Osteoblast (primary cell): ENCODE measurements around the gene DCAF8. TPM values are rescaled to one million over a fixed set of nuclear protein-coding genes. Genes with fewer than 3 reads are reported as not detected.

ENCODE experiments used
- DNase-seq: peaks from one replicate; pipeline ENCODE4 v3.0.0; 2011; ENCODE audit warnings: low spot score, mixed read lengths; ENCODE audit not compliant: insufficient read length; ENCODE audit errors: missing footprints
- H2AFZ ChIP-seq: 2 replicates; pipeline ENCODE4 v1.6.0; 2011; ENCODE audit warnings: mild to moderate bottlenecking, low read length
- H3K27ac ChIP-seq: 2 replicates; pipeline ENCODE4 v1.5.1; 2011; ENCODE audit warnings: mild to moderate bottlenecking, low read depth, low read length, moderate library complexity
- H3K27me3 ChIP-seq: 2 replicates; pipeline ENCODE4 v1.6.0; 2012; ENCODE audit warnings: mild to moderate bottlenecking, control low read depth, inconsistent platforms, low read length, moderate library complexity; ENCODE audit not compliant: insufficient read depth
- H3K36me3 ChIP-seq: 2 replicates; pipeline ENCODE4 v1.5.1; 2011; ENCODE audit warnings: mild to moderate bottlenecking, low read length, control low read depth, moderate library complexity; ENCODE audit not compliant: insufficient read depth
- H3K4me1 ChIP-seq: 2 replicates; pipeline ENCODE4 v1.5.1; 2011; ENCODE audit warnings: mild to moderate bottlenecking, low read length, control low read depth, moderate library complexity; ENCODE audit not compliant: insufficient read depth
- H3K4me2 ChIP-seq: 2 replicates; pipeline ENCODE4 v1.6.0; 2011; ENCODE audit warnings: mild to moderate bottlenecking, low read length; ENCODE audit not compliant: insufficient read depth
- H3K4me3 ChIP-seq: fragments of 200-600 bp; sonication (generic); 3 replicates; pipeline ENCODE4 v1.5.1; 2012; ENCODE audit warnings: mild to moderate bottlenecking, low read length, inconsistent platforms; ENCODE audit not compliant: insufficient read depth
- H3K79me2 ChIP-seq: 2 replicates; pipeline ENCODE4 v1.6.0; 2012; ENCODE audit warnings: mild to moderate bottlenecking, low read length, control low read depth, inconsistent platforms; ENCODE audit not compliant: insufficient read depth
- H3K9me3 ChIP-seq: 2 replicates; pipeline ENCODE4 v1.5.1; 2011; ENCODE audit warnings: low read depth, low read length, control low read depth
- H4K20me1 ChIP-seq: 2 replicates; pipeline ENCODE4 v1.6.0; 2012; ENCODE audit warnings: mild to moderate bottlenecking, low read length, control low read depth; ENCODE audit not compliant: insufficient read depth
- CTCF ChIP-seq: IDR thresholded peaks from 2 replicates; pipeline ENCODE4 v1.5.1; 2011; ENCODE audit warnings: mild to moderate bottlenecking, low read depth, low read length, moderate library complexity; ENCODE audit errors: extremely low read depth
- total RNA-seq: library from RNA; depleted of rRNA; stranded (reverse); fragments of >200 nt; gene quantifications from 2 replicates; pipeline ENCODE4 v1.2.3, GENCODE V29; 2012

DCAF8 gene
- total RNA-seq, 1 donor = 107 TPM

DNA sequence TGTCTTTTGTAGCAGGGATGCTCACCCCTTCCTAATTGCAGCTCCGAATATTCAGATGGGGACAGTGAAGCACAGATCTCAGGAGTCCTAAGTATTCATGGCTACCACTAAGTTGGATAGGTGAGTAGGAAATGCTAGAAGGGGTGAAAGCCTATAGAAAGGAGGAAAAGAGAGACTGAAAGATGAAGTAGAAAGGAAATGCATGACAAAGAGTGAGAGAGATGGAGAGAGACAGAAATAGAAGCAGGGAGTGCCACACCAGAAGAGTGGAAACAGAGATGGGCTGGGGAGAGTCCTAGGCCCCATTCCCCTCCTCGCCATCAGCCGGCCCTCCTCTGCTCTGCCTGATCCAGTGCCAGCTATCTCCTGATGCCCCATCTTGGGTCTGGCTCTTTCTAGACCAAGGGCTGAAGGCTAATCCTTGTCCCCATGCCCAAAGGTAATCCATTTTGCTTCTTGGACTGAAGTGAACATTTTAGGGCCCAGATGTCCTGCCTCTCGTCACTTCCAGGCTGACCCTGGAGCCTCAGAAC, 55.2 kb downstream of the DCAF8 start:
- H4K20me1 ChIP-seq = peaks cover 48% of the 10 kb centered on the region
- no peak for TF ChIP-seq CTCF
- H3K79me2 ChIP-seq = peaks cover 59% of the 10 kb centered on the region
- no peak overlapping the region for H2AFZ ChIP-seq
- no peaks in the 10 kb centered on the region for H3K9me3 ChIP-seq
- no peak for DNase-seq
- peaks cover 50% of the 10 kb centered on the region for H3K36me3 ChIP-seq
- H3K4me3 ChIP-seq = peak overlapping the region; percentile 94
- peaks cover 43% of the 10 kb centered on the region for H3K4me1 ChIP-seq
- H3K27ac ChIP-seq = peak overlapping the region; percentile 93
- H3K27me3 ChIP-seq = no peaks in the 10 kb centered on the region
- peak overlapping the region; percentile 95 for H3K4me2 ChIP-seq

DNA sequence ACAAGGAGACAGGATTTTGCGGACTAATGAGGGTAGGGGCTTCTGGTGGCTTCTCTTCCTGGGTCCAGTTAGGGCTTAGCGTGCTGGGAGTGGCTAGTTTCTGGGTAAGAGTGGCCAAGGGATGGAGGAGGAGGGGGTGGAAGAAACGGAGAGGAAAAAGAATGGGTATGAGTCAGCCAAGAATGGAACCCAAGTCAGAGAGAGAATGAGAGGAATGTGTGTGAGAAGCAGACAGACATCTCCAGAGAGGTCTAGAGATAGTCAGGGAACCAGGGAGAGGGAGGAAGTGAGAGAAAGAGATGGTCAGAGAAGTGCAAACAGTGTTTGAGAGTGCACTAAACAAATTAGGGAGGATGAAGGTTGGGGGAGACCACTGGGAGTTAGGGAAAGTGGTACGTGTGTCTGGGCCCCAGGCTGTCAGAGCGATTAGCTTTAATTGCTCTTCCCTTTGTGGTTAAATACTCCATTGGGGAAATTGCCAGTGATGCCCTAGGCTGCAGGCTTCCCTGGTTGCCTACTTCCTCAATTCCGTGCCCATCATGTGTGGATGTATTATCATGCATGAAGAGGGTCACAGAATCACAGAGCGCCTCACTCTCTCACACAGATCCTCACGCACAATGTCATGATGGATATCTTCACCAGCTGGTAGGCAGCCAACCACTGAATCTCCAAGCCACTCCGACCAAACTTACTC, 55.8 kb downstream of the DCAF8 start:
- Histone ChIP-seq H3K9me3 (no peaks in the 10 kb centered on the region), H3K79me2 (peaks cover 55% of the 10 kb centered on the region), H3K4me2 (peak overlapping the region; percentile 95), H3K27me3 (no peaks in the 10 kb centered on the region), H3K4me1 (peaks cover 43% of the 10 kb centered on the region), H3K36me3 (peaks cover 44% of the 10 kb centered on the region), H3K27ac (peak overlapping the region; percentile 93), H4K20me1 (peaks cover 47% of the 10 kb centered on the region), H3K4me3 (peak overlapping the region; percentile 94), H2AFZ (peak overlapping the region; percentile 44)
- peak; percentile 99 for DNase-seq
- no peak for TF ChIP-seq CTCF

DNA sequence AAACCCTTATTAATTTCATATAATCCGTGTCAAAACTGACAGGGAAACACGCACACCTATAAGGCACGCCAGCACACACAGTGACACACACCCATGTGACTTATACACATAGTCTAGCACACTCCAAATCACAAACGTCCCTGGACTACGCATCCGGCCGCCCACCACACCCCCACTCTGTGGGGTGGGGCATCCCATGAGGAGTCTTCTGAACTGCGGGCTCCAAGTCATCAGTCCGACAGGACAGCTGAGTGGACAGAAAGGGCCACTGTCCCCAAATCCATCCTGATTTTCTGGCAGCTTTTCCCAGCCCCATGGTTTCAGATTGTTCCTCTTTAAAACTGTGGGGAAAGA, 56.3 kb downstream of the DCAF8 start:
- DNase-seq = peak; percentile 96
- peaks cover 49% of the 10 kb centered on the region for H3K79me2 ChIP-seq
- TF ChIP-seq CTCF = no peak
- H2AFZ ChIP-seq = peak overlapping the region; percentile 44
- H3K4me2 ChIP-seq = peak overlapping the region; percentile 95
- peak overlapping the region; percentile 94 for H3K4me3 ChIP-seq
- peaks cover 41% of the 10 kb centered on the region for H4K20me1 ChIP-seq
- peak overlapping the region; percentile 93 for H3K27ac ChIP-seq
- peaks cover 43% of the 10 kb centered on the region for H3K4me1 ChIP-seq
- no peaks in the 10 kb centered on the region for H3K27me3 ChIP-seq
- no peaks in the 10 kb centered on the region for H3K9me3 ChIP-seq
- H3K36me3 ChIP-seq = peaks cover 39% of the 10 kb centered on the region

DNA sequence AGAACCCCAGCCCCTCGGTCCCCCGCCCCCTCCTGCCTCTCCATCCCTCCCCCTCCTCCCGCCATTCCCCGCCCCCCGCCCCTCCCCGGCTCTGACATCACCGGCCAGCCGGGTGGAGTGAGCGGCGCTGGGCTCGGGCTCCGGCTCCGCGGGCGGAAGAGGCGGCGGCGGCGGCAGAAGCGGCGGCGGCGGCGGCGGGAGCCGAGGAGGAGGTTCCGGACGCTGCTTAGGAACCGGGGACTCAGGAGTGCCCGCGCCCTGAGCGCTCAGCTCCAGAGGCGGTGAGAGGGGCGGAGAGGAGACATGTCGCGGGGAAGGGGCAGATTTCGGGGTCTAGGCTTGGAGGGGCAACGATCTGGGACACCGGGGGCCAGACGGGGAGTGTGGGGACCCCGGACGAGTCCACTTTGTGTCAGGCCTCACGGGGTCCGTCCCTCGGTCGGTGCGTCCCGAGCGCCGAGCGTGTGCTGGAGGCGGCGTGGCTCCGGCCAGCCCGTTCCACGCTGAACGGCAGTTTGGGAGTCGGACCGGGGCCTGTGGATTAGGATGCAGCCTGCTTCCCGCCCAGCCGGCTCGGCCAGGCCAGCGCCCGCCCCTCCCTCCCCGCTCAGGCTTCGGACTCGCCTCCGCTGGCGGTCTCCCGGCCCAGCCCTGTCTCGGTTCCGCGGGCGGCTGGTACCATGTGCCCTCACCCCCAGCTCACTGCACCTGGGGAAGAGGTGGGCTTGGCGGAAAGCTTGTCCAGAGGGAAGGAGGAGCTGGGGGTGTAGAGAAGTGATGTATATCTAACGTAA, 56.9 kb downstream of the DCAF8 start, which contains the start of gene PEA15:
TSS of gene PEA15 (plus strand) at position 143 of the 794 bp plus-strand sequence. CDS start 6,161 bp downstream, outside the sequence.
- H4K20me1 ChIP-seq = peaks cover 35% of the 10 kb centered on the region
- H2AFZ ChIP-seq = peak within 1 kb of the TSS; percentile 76
- peaks cover 43% of the 10 kb centered on the region for H3K4me1 ChIP-seq
- H3K4me2 ChIP-seq = peak within 1 kb of the TSS; percentile 95
- H3K36me3 ChIP-seq = peaks cover 37% of the 10 kb centered on the region
- peak within 1 kb of the TSS; percentile 94 for H3K4me3 ChIP-seq
- no peaks in the 10 kb centered on the region for H3K27me3 ChIP-seq
- H3K27ac ChIP-seq = peak within 1 kb of the TSS; percentile 93
- TF ChIP-seq CTCF = no peak
- H3K9me3 ChIP-seq = no peaks in the 10 kb centered on the region
- peak; percentile 97 for DNase-seq
- H3K79me2 ChIP-seq = peaks cover 43% of the 10 kb centered on the region
